OCI-LY1 (cell line): ENCODE measurements around the gene TRAF3IP1.

Source experiments
- H2AFZ ChIP-seq: fragments of 200-600 bp; sonication (generic), shearing (Covaris generic); 2 replicates; pipeline ENCODE4 v1.6.0; 2014; ENCODE audit warnings: antibody characterized with exemption, mild to moderate bottlenecking, low read length
- H3F3A ChIP-seq: fragments of 200-600 bp; sonication (generic), shearing (Covaris generic); 2 replicates; pipeline ENCODE4 v1.6.0; 2014; ENCODE audit warnings: mild to moderate bottlenecking, antibody characterized with exemption, low read length, moderate library complexity; ENCODE audit not compliant: insufficient read depth
- H3K27ac ChIP-seq: fragments of 200-600 bp; sonication (generic); 2 replicates; pipeline ENCODE4 v1.5.1; 2014; ENCODE audit warnings: low read length, mixed run types, mild to moderate bottlenecking, low read depth; ENCODE audit not compliant: poor library complexity, severe bottlenecking
- H3K27me3 ChIP-seq: fragments of 200-600 bp; sonication (generic); 2 replicates; pipeline ENCODE4 v1.6.0; 2014; ENCODE audit warnings: antibody characterized with exemption, mild to moderate bottlenecking, low read length, moderate library complexity; ENCODE audit not compliant: insufficient read depth
- H3K36me3 ChIP-seq: fragments of 200-600 bp; sonication (generic); 2 replicates; pipeline ENCODE4 v1.6.1; 2014; ENCODE audit warnings: mild to moderate bottlenecking, antibody characterized with exemption, low read length, moderate library complexity, mixed read lengths; ENCODE audit not compliant: insufficient read depth
- H3K4me1 ChIP-seq: fragments of 200-600 bp; sonication (generic); 2 replicates; pipeline ENCODE4 v1.5.1; 2014; ENCODE audit warnings: mild to moderate bottlenecking, low read length, moderate library complexity; ENCODE audit not compliant: insufficient read depth, severe bottlenecking
- H3K4me2 ChIP-seq: fragments of 200-600 bp; sonication (generic), shearing (Covaris generic); 2 replicates; pipeline ENCODE4 v1.6.1; 2014; ENCODE audit warnings: low read length
- H3K4me3 ChIP-seq: fragments of 200-600 bp; sonication (generic); 2 replicates; pipeline ENCODE4 v1.5.1; 2014; ENCODE audit warnings: low read length, low read depth, mild to moderate bottlenecking, mixed read lengths; ENCODE audit not compliant: poor library complexity, severe bottlenecking
- H3K79me2 ChIP-seq: fragments of 200-600 bp; shearing (Covaris generic); 2 replicates; pipeline ENCODE4 v1.6.1; 2016; ENCODE audit warnings: mixed run types, low read length, mixed read lengths; ENCODE audit not compliant: insufficient read depth
- H3K9ac ChIP-seq: fragments of 200-600 bp; sonication (generic), shearing (Covaris generic); 2 replicates; pipeline ENCODE4 v1.6.1; 2014; ENCODE audit warnings: mild to moderate bottlenecking, low read length, mixed read lengths
- H3K9me2 ChIP-seq: fragments of 200-600 bp; sonication (generic), shearing (Covaris generic); 2 replicates; pipeline ENCODE4 v1.6.1; 2014; ENCODE audit warnings: low read depth, mild to moderate bottlenecking, low read length, mixed read lengths
- H3K9me3 ChIP-seq: fragments of 200-600 bp; shearing (Covaris generic); 2 replicates; pipeline ENCODE4 v1.6.1; 2014; ENCODE audit warnings: low read length, mixed read lengths
- H4K20me1 ChIP-seq: fragments of 200-600 bp; sonication (generic), shearing (Covaris generic); 2 replicates; pipeline ENCODE4 v1.6.0; 2016; ENCODE audit warnings: mild to moderate bottlenecking, low read length; ENCODE audit not compliant: insufficient read depth
- CTCF ChIP-seq: fragments of 200-600 bp; sonication (generic), shearing (Covaris generic); IDR thresholded peaks from 2 replicates; pipeline ENCODE4 v1.5.1; 2017; ENCODE audit warnings: mild to moderate bottlenecking, antibody characterized with exemption, low read length, moderate library complexity, mixed read lengths
- EZH2 ChIP-seq: fragments of 200-600 bp; sonication (generic), shearing (Covaris generic); IDR thresholded peaks from 2 replicates; pipeline ENCODE4 v1.8.0; 2017; ENCODE audit warnings: borderline replicate concordance, mixed run types, mild to moderate bottlenecking, antibody characterized with exemption, low read length, moderate library complexity, mixed read lengths

The TRAF3IP1 gene

GRCh38 chr2:238305092-238305862 lies 15.0 kb upstream of the TRAF3IP1 start:
- H3K27ac ChIP-seq = no peak overlapping the region
- no peaks in the 10 kb centered on the region for H3K9me3 ChIP-seq
- H3K4me2 ChIP-seq = no peak overlapping the region
- H3K4me1 ChIP-seq = peaks cover 15% of the 10 kb centered on the region
- no peaks in the 10 kb centered on the region for H3K9me2 ChIP-seq
- H4K20me1 ChIP-seq = no peaks in the 10 kb centered on the region
- H2AFZ ChIP-seq = no peak overlapping the region
- no peaks in the 10 kb centered on the region for H3K79me2 ChIP-seq
- H3K27me3 ChIP-seq = no peaks in the 10 kb centered on the region; the same call in 1 of the 2 replicates
- H3F3A ChIP-seq = no peaks in the 10 kb centered on the region
- no peak overlapping the region for H3K4me3 ChIP-seq
- TF ChIP-seq CTCF = peak; percentile 43
- TF ChIP-seq EZH2 = no peak
- H3K36me3 ChIP-seq = no peaks in the 10 kb centered on the region
- H3K9ac ChIP-seq = no peak overlapping the region

GRCh38 chr2:238305965-238306671 lies 14.2 kb upstream of the TRAF3IP1 start:
- Histone ChIP-seq H3K27ac (peak overlapping the region; percentile 22), H3K4me2 (peak overlapping the region; percentile 33), H3K9me3 (no peaks in the 10 kb centered on the region), H2AFZ (no peak overlapping the region; the same call in 1 of the 2 replicates), H3K79me2 (no peaks in the 10 kb centered on the region), H3K36me3 (no peaks in the 10 kb centered on the region), H3K4me3 (peak overlapping the region; percentile 3), H4K20me1 (no peaks in the 10 kb centered on the region), H3F3A (no peaks in the 10 kb centered on the region), H3K9ac (0 out of 2 replicates have a peak overlapping the region, but pooled peaks have one; percentile 15), H3K9me2 (no peaks in the 10 kb centered on the region), H3K4me1 (peaks cover 23% of the 10 kb centered on the region), H3K27me3 (no peaks in the 10 kb centered on the region)
- TF ChIP-seq EZH2 (no peak), CTCF (peak; percentile 23; the same call in 1 of the 2 replicates)

GRCh38 chr2:238306672-238306998 lies 13.7 kb upstream of the TRAF3IP1 start:
- Histone ChIP-seq H3F3A (no peaks in the 10 kb centered on the region), H4K20me1 (no peaks in the 10 kb centered on the region), H3K4me3 (peak overlapping the region; percentile 3), H3K9ac (no peak overlapping the region; the same call in 1 of the 2 replicates), H3K9me2 (no peaks in the 10 kb centered on the region), H3K4me2 (peak overlapping the region; percentile 33), H3K36me3 (no peaks in the 10 kb centered on the region), H3K4me1 (peaks cover 24% of the 10 kb centered on the region), H3K27me3 (no peaks in the 10 kb centered on the region), H3K27ac (peak overlapping the region; percentile 22), H3K79me2 (no peaks in the 10 kb centered on the region), H3K9me3 (no peaks in the 10 kb centered on the region), H2AFZ (no peak overlapping the region)
- TF ChIP-seq EZH2 = no peak
- TF ChIP-seq CTCF = no peak
